Vagina (tissue), 2 donors: Measurements from ENCODE around the gene CCL7.

ENCODE experiments used
- CTCF ChIP-seq, 3 experiments: fragments of 450-650 bp in 2 of 3; fragments of 200-600 bp in 1 of 3; sonication (generic) in 1 of 3; IDR thresholded peaks; one replicate each; pipeline ENCODE4 v1.5.1; 2017 to 2019; ENCODE audit warnings: antibody characterized with exemption in 3 of 3, mild to moderate bottlenecking in 2 of 3, moderate library complexity in 2 of 3
- POLR2A ChIP-seq, 2 donors: fragments of 450-650 bp; IDR thresholded peaks; one replicate each; pipeline ENCODE4 v1.6.1; 2017; ENCODE audit warnings: antibody characterized with exemption in 2 of 2, mild to moderate bottlenecking in 2 of 2, moderate library complexity in 2 of 2
- POLR2AphosphoS5 ChIP-seq, 2 donors: sonication (generic); formaldehyde crosslinking; IDR thresholded peaks; one replicate each; pipeline ENCODE4 v1.9.0; 2017; ENCODE audit warnings: antibody characterized with exemption in 2 of 2, mild to moderate bottlenecking in 2 of 2, low read depth in 1 of 2; ENCODE audit not compliant: insufficient read depth in 1 of 2

GRCh38 chr17:34276826-34277225 is 6.8 kb downstream of the CCL7 start:
- TF ChIP-seq CTCF (IDR thresholded peaks at IDR 0.05) (no peak), POLR2AphosphoS5 (IDR thresholded peaks at IDR 0.05; ENCODE audit: insufficient read depth in 1 of 2, low read depth in 1 of 2) (no peak), POLR2A (IDR thresholded peaks at IDR 0.05) (no peak)
